Neutrophil (primary cell): ENCODE results near the gene ANKRD44.

Source experiments
- H3K27ac ChIP-seq: fragments of 200-600 bp; sonication (generic); 2 replicates; pipeline ENCODE4 v1.5.1; 2016; ENCODE audit warnings: mild to moderate bottlenecking, moderate library complexity
- H3K27me3 ChIP-seq: fragments of 200-600 bp; sonication (generic); 2 replicates; pipeline ENCODE4 v1.6.0; 2016; ENCODE audit warnings: mild to moderate bottlenecking
- H3K36me3 ChIP-seq: fragments of 200-600 bp; sonication (generic); 2 replicates; pipeline ENCODE4 v1.5.1; 2017
- H3K4me1 ChIP-seq, 2 experiments: fragments of 200-600 bp in 1 of 2; sonication (generic) in 1 of 2; 1 replicate in 1 of 2; 2 replicates in 1 of 2; pipeline versions ENCODE4 v1.5.1 to v1.6.1; 2013 to 2016; ENCODE audit warnings: low read depth in 1 of 2, low read length in 1 of 2, mild to moderate bottlenecking in 1 of 2, moderate library complexity in 1 of 2; ENCODE audit not compliant: control insufficient read depth in 1 of 2, insufficient read depth in 1 of 2
- H3K4me3 ChIP-seq, 2 experiments: fragments of 200-600 bp in 1 of 2; sonication (generic) in 1 of 2; 1 replicate in 1 of 2; 2 replicates in 1 of 2; pipeline ENCODE4 v1.5.1; 2013 to 2016; ENCODE audit warnings: low read depth in 1 of 2, low read length in 1 of 2, mild to moderate bottlenecking in 1 of 2, moderate library complexity in 1 of 2
- H3K9me3 ChIP-seq: fragments of 200-600 bp; sonication (generic); 2 replicates; pipeline ENCODE4 v1.5.1; 2016
- TF ChIP-seq, protein P1 (sequence below): fragments of 200-600 bp; sonication (generic); IDR thresholded peaks from 2 replicates; pipeline ENCODE4 v1.5.1; 2016; ENCODE audit warnings: antibody characterized with exemption

Gene ANKRD44

DNA sequence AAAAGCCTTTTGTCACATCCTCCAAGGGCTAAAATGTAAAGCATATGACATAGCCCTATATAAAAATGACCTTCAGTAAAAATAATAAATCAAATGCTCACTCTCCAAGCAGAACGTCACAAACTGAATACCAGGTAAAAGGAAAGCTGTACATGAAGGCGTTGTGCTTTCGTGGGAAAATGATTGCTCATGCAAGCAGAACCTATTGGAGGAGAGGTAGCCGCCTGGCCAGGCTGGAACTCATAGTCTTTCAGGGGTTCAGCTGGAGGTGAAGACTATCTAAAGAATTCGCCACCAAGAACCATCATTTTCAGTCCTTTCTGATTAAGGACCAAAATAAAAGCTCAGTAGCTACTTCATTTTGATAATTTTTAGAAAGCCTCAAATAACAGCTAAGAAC, 44.7 kb downstream of the ANKRD44 start:
- H3K36me3 ChIP-seq, result no peaks in the 10 kb centered on the region
- TF ChIP-seq, protein P1, sequence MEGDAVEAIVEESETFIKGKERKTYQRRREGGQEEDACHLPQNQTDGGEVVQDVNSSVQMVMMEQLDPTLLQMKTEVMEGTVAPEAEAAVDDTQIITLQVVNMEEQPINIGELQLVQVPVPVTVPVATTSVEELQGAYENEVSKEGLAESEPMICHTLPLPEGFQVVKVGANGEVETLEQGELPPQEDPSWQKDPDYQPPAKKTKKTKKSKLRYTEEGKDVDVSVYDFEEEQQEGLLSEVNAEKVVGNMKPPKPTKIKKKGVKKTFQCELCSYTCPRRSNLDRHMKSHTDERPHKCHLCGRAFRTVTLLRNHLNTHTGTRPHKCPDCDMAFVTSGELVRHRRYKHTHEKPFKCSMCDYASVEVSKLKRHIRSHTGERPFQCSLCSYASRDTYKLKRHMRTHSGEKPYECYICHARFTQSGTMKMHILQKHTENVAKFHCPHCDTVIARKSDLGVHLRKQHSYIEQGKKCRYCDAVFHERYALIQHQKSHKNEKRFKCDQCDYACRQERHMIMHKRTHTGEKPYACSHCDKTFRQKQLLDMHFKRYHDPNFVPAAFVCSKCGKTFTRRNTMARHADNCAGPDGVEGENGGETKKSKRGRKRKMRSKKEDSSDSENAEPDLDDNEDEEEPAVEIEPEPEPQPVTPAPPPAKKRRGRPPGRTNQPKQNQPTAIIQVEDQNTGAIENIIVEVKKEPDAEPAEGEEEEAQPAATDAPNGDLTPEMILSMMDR, result no peak
- no peaks in the 10 kb centered on the region for H3K27me3 ChIP-seq
- peak overlapping the region; percentile 80 for H3K27ac ChIP-seq
- no peak overlapping the region for H3K4me3 ChIP-seq
- peaks cover 70 to 79% of the 10 kb centered on the region in 2 experiments for H3K4me1 ChIP-seq
- H3K9me3 ChIP-seq, result no peaks in the 10 kb centered on the region

DNA sequence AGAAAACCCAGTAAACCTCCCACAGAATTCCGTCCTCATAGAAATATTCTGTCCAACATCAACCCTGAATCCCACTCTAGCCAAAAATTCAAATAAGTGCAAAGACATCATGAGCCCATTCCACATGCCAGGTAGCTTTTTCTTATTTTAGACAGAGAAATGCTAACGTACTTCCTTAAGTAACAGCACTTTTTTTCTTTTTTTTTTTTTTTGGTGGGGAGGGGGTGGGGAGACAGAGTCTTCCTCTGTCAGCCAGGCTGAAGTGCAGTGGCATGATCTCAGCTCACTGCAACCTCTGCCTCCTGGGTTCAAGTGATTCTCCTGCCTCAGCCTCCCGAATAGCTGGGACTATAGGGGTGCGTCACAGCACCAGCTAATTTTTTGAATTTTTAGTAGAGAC, 45.5 kb downstream of the ANKRD44 start:
- Histone ChIP-seq H3K4me3 (no peak overlapping the region), H3K27ac (peak overlapping the region; percentile 80), H3K36me3 (no peaks in the 10 kb centered on the region), H3K4me1 (peaks cover 66 to 78% of the 10 kb centered on the region in 2 experiments), H3K9me3 (no peaks in the 10 kb centered on the region), H3K27me3 (no peaks in the 10 kb centered on the region)
- TF ChIP-seq, protein P1, result no peak

GRCh38 chr2:197264332-197264731, 46.2 kb downstream of the ANKRD44 start:
- no peaks in the 10 kb centered on the region for H3K27me3 ChIP-seq
- TF ChIP-seq, protein P1, result no peak
- H3K4me3 ChIP-seq, result no peak overlapping the region
- H3K27ac ChIP-seq, result peak overlapping the region; percentile 21
- no peaks in the 10 kb centered on the region for H3K9me3 ChIP-seq
- H3K36me3 ChIP-seq, result no peaks in the 10 kb centered on the region
- peaks cover 64 to 77% of the 10 kb centered on the region in 2 experiments for H3K4me1 ChIP-seq

DNA sequence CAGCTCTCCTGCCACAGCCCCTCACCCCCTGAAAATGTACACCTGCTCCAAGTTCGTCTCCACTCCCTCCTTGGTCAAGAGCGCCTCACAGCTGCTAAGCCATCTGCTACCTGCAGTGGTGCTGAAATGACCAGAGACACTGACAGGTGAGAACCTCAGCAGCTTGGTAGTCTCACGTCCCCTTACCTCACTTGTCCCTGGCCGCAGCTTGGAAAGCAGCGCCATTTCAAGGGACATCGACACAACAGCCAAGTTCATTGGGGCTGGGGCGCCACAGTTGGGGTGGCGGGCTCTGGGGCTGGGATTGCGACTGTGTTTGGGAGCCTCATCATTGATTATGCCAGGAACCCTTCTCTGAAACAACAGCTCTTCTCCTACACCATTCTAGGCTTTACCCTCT, 47.5 kb downstream of the ANKRD44 start:
- Histone ChIP-seq H3K4me3 (no peak overlapping the region), H3K27me3 (no peaks in the 10 kb centered on the region), H3K36me3 (no peaks in the 10 kb centered on the region), H3K9me3 (no peaks in the 10 kb centered on the region), H3K4me1 (peaks cover 66 to 78% of the 10 kb centered on the region in 2 experiments), H3K27ac (peak overlapping the region; percentile 46)
- TF ChIP-seq, protein P1, result no peak

DNA sequence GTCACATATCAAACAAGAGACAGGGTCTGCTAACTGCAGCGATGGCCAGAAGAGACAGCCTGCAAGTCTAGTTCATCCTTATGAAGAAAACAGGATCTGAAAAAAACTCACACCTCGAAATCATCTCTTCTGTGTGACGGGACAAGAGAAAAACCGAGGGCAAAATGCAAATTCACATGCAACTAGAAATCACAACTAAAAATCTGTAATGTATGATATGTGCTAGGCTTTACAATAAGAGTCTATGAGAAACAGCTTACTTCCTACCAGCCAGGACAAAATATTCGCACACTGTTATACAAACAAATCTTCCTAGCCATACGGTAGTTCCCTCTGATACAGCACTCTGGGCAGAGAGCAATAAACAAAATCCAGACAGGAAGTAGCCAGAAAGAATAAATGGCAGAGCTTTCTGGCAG, 48.8 kb downstream of the ANKRD44 start:
- no peaks in the 10 kb centered on the region for H3K27me3 ChIP-seq
- H3K9me3 ChIP-seq, result no peaks in the 10 kb centered on the region
- no peak overlapping the region for H3K4me3 ChIP-seq
- TF ChIP-seq, protein P1, result no peak
- peak overlapping the region; percentile 74 for H3K27ac ChIP-seq
- H3K36me3 ChIP-seq, result no peaks in the 10 kb centered on the region
- H3K4me1 ChIP-seq, result peaks cover 66 to 78% of the 10 kb centered on the region in 2 experiments
